Measurements from ENCODE around the gene GET3.
"Not testable (repeated sequence)": the region's sequence is repeated elsewhere in the genome, so short reads cannot be mapped to it uniquely, and the experiment has no call there.

Gene GET3

GRCh38 chr19:12715102-12715501 is 22.2 kb upstream of the GET3 start:
- no peak for DNase-seq (ENCODE audit: low read depth in 2 of 3, low spot score in 2 of 3)

DNA sequence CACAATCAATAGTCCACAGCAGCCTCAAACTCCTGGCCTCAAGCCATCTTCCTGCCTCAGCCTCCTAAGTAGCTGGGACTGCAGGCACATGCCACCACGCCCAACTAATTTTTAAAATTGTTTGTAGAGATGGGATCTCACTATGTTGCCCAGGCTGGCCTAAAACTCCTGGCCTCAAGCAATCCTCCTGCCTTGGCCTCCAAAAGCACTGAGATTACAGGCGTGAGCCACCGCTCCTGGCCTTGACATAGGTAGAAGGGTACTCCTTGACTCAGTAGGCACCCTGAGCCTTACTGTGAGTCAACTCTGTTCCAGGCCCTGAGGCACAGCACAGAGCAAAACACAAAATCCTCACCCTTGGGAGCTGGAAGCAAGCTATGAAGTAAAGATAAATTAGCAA is 21.4 kb upstream of the GET3 start:
- DNase-seq (ENCODE audit: low read depth in 2 of 3, low spot score in 2 of 3): no peak

DNA sequence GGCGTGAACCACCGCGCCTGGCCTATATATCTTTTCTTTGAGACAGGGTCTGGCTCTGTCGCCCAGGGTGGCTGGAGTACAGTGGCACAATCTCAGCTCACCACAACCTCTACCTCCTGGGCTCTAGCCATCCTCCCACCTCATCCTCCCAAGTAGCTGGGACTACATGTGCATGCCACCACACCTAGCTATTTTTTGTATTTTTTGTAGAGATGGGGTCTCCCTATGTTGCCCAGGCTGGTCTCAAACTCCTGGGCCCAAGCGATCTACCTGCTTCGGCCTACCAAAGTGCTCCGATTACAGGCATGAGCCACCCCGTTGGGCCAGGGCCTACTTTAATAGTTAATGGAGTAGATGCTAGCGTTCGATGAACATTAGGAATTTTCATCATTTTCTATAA is 17.0 kb upstream of the GET3 start:
- DNase-seq (ENCODE audit: low read depth in 2 of 3, low spot score in 2 of 3): no peak

- no peak for DNase-seq (ENCODE audit: low read depth in 2 of 3, low spot score in 2 of 3)
Measured at GRCh38 chr19:12720851-12721655, 16.2 kb upstream of the GET3 start.

GRCh38 chr19:12721656-12722565 is 15.4 kb upstream of the GET3 start:
- DNase-seq (ENCODE audit: low read depth in 2 of 3, low spot score in 2 of 3): no peak

- peak; percentile 76 to 80 (median 80) for DNase-seq (ENCODE audit: low read depth in 2 of 3, low spot score in 2 of 3)
Measured at GRCh38 chr19:12722566-12723380, 14.5 kb upstream of the GET3 start.

DNA sequence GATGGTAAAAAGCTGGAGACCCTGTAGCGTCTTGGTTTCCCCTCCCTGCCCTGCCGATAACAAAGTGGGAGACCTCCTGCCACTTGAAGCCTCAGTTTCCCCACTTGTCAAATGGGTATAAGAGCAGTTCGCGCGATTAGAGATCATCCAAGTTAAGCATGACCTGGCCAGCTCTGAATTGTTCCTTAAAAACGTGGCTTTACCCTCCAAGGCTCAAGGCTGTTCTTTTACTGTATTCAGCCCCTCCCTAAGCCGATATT is 14.0 kb upstream of the GET3 start:
- no peak for DNase-seq (ENCODE audit: low read depth in 2 of 3, low spot score in 2 of 3)

GRCh38 chr19:12723641-12724426 is 13.5 kb upstream of the GET3 start, which contains the start of gene TNPO2:
TSS of gene TNPO2 (minus strand) at chr19:12723932. CDS start at chr19:12720977, 2,955 bp downstream.
- DNase-seq (ENCODE audit: low read depth in 2 of 3, low spot score in 2 of 3): peak; percentile 53 to 59 (median 53)

DNA sequence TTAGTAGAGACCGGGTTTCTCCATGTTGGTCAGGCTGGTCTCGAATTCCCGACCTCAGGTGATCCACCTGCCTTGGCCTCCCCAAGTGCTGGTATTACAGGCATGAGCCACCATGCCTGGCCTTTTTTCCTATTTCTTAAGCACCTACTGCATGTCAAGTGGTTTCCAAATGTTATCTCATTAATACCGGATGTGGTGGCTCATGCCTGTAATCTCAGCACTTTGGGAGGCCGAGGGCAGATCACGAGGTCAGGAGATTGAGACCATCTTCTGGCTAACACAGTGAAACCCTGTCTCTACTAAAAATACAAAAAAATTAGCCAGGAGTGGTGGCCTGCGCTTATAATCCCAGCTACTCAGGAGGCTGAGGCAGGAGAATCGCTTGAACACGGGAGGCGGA is 11.7 kb upstream of the GET3 start:
- DNase-seq (ENCODE audit: low read depth in 2 of 3, low spot score in 2 of 3): not testable (repeated sequence)

GRCh38 chr19:12726988-12727316 is 10.3 kb upstream of the GET3 start:
- no peak for DNase-seq (ENCODE audit: low read depth in 2 of 3, low spot score in 2 of 3)

DNA sequence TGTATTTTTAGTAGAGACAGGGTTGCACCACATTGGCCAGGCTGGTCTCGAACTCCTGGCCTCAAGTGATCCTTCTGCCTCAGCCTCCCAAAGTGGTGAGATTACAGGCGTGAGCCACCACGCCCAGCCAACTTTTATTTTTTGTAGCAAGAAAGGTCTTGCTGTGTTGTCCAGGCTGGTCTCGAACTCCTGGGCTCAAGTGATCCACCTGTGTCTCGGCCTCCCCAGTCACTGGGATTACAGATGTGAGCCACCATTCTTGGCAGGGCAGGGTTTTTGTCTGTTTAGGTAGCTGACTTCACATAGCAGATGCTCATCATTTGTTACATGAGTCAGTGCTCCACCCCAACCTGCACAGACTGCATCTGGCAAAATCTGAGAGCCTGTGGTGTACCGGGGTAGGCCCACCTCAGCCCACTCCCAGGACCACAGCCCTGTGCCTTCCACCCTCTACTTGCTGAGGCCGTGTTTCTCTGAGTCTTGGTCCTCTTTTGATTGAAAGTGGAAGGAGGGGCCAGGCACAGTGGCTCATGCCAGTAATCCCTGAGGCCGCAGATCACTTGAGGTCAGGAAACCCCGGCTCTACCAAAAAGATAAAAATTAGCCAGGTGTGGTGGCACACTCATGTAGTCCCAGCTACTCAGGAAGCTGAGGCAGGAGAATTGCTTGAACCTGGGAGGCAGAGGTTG is 9.4 kb upstream of the GET3 start:
- DNase-seq (ENCODE audit: low read depth in 2 of 3, low spot score in 2 of 3): no peak

DNA sequence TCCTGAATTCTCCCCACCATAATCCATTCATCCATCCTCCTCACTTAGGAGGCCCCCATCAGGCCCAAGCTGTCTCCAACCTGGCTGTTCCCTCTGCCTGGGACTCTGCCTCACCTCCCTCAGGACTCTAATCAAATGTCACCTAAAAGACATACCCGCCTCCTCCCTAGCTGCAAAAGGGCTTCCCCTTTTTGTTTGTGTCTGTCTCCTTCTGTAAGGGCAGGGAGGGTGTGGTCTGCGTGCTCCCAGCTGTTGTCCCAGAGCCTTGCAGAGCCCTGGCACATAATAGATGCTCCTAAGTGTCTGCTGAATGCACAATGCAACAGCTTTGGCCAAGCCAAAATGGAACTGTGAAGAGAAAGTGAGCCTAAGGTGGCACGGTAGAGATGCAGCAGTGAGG is 7.2 kb upstream of the GET3 start:
- no peak for DNase-seq (ENCODE audit: low read depth in 2 of 3, low spot score in 2 of 3)

DNA sequence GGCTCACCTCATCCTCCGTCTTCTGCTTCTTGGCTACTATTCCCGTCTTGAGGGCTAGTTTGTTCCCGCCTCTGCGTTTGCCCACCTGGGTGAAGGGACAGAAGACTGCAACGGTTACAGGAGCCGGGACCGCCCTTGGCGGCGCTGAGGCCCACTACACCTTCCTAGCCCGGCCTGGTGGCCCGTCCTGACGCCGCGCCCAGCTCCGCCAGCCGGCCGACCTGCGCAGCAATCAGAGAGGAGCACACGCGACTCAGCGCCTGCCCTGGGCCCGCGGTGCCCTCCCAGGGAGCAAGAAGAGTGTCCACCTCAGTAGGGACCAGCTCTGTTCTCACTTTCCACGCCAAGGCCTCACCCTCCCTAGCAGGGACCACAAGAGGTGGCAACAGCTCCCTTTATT is 6.0 kb upstream of the GET3 start:
- no peak for DNase-seq (ENCODE audit: low read depth in 2 of 3, low spot score in 2 of 3)

DNA sequence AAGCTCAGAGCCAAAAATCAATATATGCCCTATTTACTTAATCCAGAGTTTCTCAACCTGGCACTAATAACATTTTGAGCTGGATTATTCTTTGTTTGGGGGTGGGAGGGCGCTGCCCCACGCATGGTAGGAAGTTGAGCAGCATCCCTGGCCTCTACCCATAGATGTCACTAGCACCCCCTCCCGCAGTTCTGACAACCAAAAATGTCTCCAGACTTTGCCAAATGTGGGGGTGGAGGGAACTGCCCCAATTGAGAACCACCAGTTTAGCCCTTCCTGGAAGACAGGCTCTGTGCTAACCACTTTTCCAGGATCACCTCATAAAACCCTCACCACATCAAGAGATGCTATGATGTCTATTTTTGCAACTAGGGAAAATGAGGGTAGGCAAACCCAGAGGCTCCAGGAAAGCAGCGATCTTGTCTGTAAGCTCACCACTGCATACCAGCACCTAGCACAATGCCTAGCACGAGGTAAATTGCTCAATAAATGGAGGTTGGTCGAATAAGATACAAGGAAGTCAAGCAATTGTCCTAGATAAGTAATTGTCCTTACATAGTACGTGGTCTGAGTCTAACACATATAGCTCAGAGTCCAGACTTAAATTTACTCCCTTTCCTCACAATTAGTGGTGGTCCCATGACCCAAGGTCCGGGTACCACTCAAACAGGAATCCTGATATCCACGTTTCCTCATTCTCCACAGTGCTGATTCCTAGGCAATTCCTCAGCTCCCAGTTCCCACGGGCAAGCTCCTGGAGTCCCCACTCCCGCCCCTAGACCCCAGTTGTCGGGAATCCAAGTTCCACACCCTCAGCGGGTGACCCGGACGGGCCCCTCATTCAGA is 3.7 kb upstream of the GET3 start:
- DNase-seq (ENCODE audit: low read depth in 2 of 3, low spot score in 2 of 3): no peak

- DNase-seq (ENCODE audit: low read depth in 2 of 3, low spot score in 2 of 3): no peak
Measured at GRCh38 chr19:12737835-12738351, 596 bp downstream of the GET3 start.

DNA sequence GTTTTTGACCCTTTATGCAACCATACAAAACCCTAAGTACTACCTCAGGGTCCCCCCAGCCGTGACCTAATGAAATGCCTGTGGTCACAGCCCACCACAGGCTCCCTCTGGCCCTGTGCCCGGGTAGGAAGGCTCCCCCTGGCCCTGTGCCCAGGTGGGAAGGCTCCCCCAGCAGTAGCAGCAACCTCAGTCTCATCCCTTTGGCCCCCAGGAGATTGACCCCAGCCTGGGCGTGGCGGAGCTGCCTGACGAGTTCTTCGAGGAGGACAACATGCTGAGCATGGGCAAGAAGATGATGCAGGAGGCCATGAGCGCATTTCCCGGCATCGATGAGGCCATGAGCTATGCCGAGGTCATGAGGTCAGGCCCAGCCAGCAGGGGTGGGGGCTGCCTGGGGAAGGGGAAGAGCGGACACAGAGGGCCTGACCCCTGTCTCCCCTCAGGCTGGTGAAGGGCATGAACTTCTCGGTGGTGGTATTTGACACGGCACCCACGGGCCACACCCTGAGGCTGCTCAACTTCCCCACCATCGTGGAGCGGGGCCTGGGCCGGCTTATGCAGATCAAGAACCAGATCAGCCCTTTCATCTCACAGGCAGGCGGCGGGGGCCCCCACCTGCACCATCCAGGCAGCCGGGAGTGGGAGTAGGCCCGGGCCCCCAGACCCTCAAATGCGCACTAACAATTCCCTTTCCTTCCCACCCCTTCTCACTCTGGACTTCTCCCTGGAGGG is 8.0 kb downstream of the GET3 start:
- DNase-seq (ENCODE audit: low read depth in 2 of 3, low spot score in 2 of 3): no peak

DNA sequence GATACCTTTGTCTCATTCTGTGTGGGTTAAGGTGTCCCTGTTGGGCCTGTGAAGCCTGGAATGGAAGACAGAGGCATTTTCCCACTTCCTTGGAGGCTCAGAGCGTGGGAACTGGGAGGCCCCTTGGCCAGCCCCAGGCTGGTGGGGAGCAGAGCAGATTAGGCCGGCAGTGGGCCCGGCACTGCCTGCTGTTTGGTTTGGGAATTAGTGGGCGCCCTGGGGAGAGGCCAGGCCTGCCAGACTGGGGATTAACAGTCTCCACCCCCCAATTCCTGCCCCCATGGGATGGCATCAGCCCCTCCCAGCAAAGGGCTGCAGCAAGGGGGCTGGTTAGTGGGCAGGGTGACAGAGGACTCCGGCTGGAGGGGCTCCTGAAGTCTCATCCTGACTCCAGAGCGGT is 11.2 kb downstream of the GET3 start:
- DNase-seq (ENCODE audit: low read depth in 2 of 3, low spot score in 2 of 3): no peak

DNA sequence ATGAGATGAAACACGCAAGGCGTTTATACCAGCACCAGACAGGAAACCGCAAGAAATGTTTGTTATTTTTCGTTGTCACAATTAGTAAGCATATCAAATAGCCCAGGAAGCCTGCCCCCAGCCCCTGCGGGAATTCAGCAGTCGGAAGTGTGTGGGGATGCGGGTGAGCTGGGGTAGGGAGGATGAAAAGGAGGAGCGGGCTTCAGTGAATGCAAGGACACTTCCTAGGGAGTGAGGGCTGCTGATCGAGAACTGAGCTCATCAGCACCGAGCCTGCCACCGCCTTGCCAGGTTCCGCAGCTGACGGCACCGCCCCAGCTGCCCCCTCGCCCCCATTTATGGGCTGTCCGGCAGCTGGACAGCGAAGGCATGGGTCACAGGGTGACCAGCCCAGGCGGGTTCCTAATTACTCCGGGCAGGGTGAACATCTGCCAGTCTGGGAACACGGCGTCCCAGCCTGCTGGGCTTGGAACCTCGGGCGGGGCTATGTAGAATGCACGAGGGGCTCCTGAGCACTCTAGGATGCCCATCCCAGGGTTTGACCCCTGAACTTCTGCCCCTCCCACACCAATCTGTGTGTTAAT is 12.7 kb downstream of the GET3 start:
- DNase-seq (ENCODE audit: low read depth in 2 of 3, low spot score in 2 of 3): no peak

Data from activated CD8-positive, alpha-beta memory T cell treated with anti-CD3 and anti-CD28 coated beads for 48 hours (primary cell).